Large intestine (tissue), 3 donors: Measurements from ENCODE around the gene AGAP3. TPM values are rescaled to one million over a fixed set of nuclear protein-coding genes. Genes with fewer than 3 reads are reported as not detected.
A peak's percentile ranks its signal among the peaks of the same experiment; 100 is the strongest.

Experiments
- DNase-seq, 2 donors: peaks; one replicate each; pipeline versions ENCODE4 v3.0.0 to v3.0.0-alpha.2; 2013
- H3K27ac ChIP-seq: one replicate; pipeline ENCODE4 v1.5.1; 2013; ENCODE audit warnings: low read length
- H3K27me3 ChIP-seq: 2 replicates; pipeline ENCODE4 v1.6.1; 2013; ENCODE audit warnings: low read length; ENCODE audit not compliant: control insufficient read depth, insufficient read depth
- H3K36me3 ChIP-seq: 2 replicates; pipeline ENCODE4 v1.6.1; 2013; ENCODE audit warnings: low read length; ENCODE audit not compliant: control insufficient read depth, insufficient read depth
- H3K4me1 ChIP-seq: one replicate; pipeline ENCODE4 v1.6.1; 2013; ENCODE audit warnings: low read length; ENCODE audit not compliant: control insufficient read depth, insufficient read depth
- H3K4me3 ChIP-seq: one replicate; pipeline ENCODE4 v1.5.1; 2013; ENCODE audit warnings: low read length
- H3K9me3 ChIP-seq: one replicate; pipeline ENCODE4 v1.6.1; 2013; ENCODE audit warnings: mild to moderate bottlenecking, low read depth, low read length, moderate library complexity; ENCODE audit not compliant: control insufficient read depth
- WGBS: methylation state at CpG from one replicate; pipeline ENCODE4 v1.1.5; 2013; ENCODE audit warnings: low lambda C conversion rate; ENCODE audit not compliant: insufficient coverage; 5-methylcytosine and 5-hydroxymethylcytosine counted together
- polyA plus RNA-seq: library from polyadenylated mRNA; unstranded; fragments of 120-200 nt; gene quantifications from one replicate; pipeline ENCODE4 v1.2.1, GENCODE V29; 2013

The AGAP3 gene
- polyA plus RNA-seq, 1 donor = 58.0 TPM

DNA sequence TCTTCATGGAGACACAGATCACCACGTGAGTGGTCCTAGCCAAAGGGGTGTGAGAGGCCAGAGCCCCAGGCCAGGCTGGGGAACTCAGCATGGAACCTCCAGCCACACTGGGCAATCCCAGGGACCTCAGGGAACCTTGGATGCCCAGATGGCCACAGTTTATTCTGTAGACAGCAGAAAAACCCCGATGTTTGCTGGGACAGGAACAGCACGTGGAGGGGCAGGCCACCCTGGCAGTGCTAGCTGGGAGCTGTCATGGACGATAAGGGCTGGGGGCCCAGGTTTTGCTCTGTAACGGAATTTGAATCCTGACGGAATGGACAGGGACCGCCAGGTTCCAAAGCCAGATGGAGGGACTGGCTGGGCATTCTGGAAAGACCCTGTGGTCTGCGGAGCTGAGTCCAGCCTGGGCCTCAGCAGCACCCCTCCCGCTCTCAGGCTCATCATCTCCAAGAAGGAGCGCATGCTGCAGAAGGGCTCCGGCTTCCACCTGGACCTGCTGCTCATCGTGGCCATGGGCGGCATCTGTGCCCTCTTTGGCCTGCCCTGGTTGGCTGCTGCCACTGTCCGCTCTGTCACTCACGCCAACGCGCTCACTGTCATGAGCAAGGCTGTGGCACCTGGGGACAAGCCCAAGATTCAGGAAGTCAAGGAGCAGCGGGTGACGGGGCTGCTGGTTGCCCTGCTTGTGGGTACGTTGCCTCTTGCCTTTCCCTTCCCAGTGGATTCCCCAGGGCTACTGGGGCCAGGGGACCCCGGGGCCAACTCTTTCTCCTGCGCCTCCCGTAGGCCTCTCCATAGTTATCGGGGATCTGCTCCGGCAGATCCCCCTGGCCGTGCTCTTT is 11.2 kb upstream of the AGAP3 start:
- peaks cover 71% of the 10 kb centered on the region for H3K36me3 ChIP-seq
- 100% methylated on average over 1 of the region's 26 CpGs for WGBS
- no peak overlapping the region for H3K27ac ChIP-seq
- no peaks in the 10 kb centered on the region for H3K9me3 ChIP-seq
- peaks cover 35% of the 10 kb centered on the region for H3K4me1 ChIP-seq
- no peak overlapping the region for H3K4me3 ChIP-seq
- no peak for DNase-seq
- H3K27me3 ChIP-seq = no peaks in the 10 kb centered on the region

DNA sequence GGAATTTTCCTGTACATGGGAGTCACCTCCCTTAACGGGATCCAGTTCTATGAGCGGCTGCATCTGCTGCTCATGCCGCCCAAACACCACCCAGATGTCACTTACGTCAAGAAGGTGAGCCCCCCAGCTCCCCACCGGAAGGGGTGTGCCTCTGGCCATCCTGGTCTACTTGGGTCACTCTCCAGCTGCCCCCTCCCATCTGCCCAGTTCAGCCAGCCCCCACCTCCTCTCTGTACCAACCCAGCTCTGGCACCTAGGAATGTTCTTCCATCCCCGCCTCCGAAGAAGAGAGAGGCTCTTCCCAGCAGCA is 10.7 kb upstream of the AGAP3 start:
- no peak overlapping the region for H3K4me3 ChIP-seq
- WGBS = no CpG with 5 or more reads among the region's 7 CpGs
- H3K27ac ChIP-seq = no peak overlapping the region
- H3K36me3 ChIP-seq = peaks cover 65% of the 10 kb centered on the region
- no peaks in the 10 kb centered on the region for H3K27me3 ChIP-seq
- H3K9me3 ChIP-seq = no peaks in the 10 kb centered on the region
- DNase-seq = no peak
- H3K4me1 ChIP-seq = peaks cover 35% of the 10 kb centered on the region

DNA sequence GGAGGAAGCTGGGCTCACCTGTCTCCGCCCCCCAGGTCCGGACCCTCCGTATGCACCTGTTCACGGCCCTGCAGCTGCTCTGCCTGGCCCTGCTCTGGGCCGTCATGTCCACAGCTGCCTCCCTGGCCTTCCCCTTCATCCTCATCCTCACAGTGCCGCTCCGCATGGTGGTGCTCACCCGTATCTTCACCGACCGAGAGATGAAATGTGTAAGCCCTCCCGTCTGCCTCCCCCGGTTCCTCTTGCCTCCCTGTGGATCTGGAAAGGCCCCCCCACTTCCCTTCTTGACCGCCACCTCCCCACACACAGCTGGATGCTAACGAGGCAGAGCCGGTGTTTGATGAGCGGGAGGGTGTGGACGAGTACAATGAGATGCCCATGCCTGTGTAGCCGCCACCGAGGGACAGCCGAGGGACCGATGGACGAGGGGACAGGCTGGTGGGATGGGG is 10.3 kb upstream of the AGAP3 start:
- DNase-seq = no peak
- Histone ChIP-seq H3K27ac (no peak overlapping the region), H3K36me3 (peaks cover 61% of the 10 kb centered on the region), H3K4me1 (peaks cover 37% of the 10 kb centered on the region), H3K9me3 (no peaks in the 10 kb centered on the region), H3K27me3 (no peaks in the 10 kb centered on the region), H3K4me3 (no peak overlapping the region)
- 100% methylated on average over 1 of the region's 22 CpGs for WGBS

DNA sequence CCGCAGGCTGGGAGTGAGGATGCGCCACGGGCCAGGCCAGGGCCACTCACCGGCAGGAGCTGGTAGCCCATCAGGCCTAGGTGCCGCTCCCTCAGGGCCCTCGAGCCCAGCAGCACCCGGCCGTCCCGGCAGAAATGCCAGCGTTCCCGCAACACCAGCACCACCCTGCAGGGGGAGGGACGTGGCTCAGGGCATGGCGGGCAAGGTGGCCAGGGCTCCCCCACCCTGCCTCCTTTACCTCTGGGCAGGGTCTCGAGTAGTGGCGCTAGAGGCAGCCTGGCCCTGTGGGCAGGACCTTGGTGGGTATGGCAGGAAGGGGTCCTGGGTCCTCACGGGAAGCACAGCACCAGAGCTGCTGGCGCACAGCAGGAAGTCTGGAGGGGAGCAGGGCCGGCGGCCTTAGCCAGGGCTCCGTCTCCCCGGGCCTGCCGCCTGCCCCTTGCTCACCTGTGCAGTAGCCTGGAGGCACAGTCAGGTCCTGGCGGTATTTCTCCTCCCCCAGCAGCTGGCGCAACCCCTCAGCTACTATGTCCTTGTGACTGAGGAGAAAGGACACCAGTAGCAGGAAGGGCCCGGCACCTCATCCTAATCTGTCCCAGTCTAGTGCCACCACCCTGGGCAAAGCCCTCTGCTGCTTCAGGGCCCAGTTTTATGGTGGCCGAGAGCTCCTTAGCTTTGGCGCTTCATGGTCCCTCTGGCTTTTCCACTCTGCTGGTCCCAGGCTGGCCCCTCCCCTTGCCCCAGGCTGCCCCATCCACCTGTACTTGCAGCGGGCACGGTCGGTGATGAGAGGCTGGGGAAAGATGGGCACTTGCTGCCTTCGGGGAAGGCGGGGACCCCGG is 9.2 kb upstream of the AGAP3 start:
- no peaks in the 10 kb centered on the region for H3K9me3 ChIP-seq
- peaks cover 50% of the 10 kb centered on the region for H3K36me3 ChIP-seq
- no peaks in the 10 kb centered on the region for H3K27me3 ChIP-seq
- DNase-seq = no peak
- H3K4me1 ChIP-seq = peaks cover 42% of the 10 kb centered on the region
- no peak overlapping the region for H3K4me3 ChIP-seq
- peak overlapping the region; percentile 69 for H3K27ac ChIP-seq
- WGBS = 100% methylated on average over 1 of the region's 33 CpGs

DNA sequence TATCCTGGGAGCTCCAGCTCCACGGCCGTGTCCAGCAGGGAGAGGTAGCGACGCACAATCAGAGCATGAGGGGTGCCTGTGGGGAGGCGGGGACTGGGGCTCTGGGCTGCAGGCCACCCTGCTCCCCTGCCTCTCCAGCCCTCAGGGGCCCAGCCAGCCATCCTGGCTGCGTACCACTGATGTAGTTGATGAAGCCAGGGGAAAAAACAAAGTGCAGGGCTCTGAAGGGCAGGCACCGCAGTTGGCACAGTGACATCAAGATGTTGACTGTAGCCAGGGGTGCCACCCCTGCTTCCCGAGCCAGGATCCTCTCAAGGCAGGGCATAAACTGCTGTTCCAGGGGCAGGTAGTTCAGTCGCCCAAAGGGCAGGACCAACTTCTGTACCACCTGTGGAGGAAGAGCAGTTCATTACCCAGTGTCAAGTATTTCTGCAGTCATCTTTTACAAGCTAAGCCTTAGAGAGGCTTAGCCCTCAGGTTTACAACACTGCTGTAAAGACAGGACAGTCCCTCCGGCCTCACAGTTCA is 8.5 kb upstream of the AGAP3 start:
- H3K4me1 ChIP-seq = peaks cover 48% of the 10 kb centered on the region
- peak in 1 of 2 donors; percentile 83 for DNase-seq
- no peaks in the 10 kb centered on the region for H3K27me3 ChIP-seq
- no CpG with 5 or more reads among the region's 10 CpGs for WGBS
- no peak overlapping the region for H3K4me3 ChIP-seq
- H3K9me3 ChIP-seq = no peaks in the 10 kb centered on the region
- H3K36me3 ChIP-seq = peaks cover 44% of the 10 kb centered on the region
- peak overlapping the region; percentile 69 for H3K27ac ChIP-seq

DNA sequence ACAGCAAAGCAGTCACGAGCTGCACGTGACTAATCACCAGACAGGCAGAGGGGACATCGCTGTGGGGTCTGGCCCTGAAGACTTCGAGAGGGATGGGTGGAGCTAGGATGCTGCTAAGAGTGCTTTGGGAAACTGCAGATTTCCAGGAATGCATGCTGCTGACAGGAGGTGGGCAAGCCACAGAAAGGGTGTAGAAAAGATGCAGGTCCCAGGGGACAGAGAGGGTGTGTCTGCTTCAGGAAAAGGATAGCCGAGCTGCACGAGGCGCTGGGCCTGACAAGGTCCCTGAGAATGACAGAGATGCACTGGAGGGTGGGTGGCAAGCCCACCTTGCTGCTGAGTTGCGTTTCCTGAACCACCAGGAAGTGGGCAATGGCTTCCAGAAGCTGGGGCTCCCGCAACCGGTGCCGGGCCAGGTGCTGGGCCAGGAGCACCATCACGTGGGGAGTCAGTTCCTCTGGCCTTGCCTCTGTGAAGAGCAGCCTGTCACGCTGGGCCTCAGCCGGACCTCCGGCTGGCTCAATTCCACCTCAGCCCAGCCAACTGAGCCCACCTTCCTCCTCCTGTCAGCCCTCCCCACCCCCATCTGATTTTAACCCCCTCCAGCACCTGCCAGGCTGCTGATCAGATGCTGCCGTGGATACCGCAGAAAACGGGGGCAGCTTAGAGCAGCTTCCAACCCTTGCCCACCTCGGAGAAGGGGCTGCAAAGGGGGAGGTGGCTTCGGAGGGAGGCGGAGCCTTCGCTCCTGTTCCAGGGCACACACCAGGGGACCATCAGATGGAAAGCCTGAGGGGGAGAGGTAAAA is 7.8 kb upstream of the AGAP3 start:
- Histone ChIP-seq H3K27me3 (no peaks in the 10 kb centered on the region), H3K9me3 (no peaks in the 10 kb centered on the region), H3K4me3 (no peak overlapping the region), H3K27ac (peak overlapping the region; percentile 69), H3K36me3 (peaks cover 41% of the 10 kb centered on the region), H3K4me1 (peaks cover 48% of the 10 kb centered on the region)
- DNase-seq = peak in 1 of 2 donors; percentile 86
- WGBS = no CpG with 5 or more reads among the region's 22 CpGs

DNA sequence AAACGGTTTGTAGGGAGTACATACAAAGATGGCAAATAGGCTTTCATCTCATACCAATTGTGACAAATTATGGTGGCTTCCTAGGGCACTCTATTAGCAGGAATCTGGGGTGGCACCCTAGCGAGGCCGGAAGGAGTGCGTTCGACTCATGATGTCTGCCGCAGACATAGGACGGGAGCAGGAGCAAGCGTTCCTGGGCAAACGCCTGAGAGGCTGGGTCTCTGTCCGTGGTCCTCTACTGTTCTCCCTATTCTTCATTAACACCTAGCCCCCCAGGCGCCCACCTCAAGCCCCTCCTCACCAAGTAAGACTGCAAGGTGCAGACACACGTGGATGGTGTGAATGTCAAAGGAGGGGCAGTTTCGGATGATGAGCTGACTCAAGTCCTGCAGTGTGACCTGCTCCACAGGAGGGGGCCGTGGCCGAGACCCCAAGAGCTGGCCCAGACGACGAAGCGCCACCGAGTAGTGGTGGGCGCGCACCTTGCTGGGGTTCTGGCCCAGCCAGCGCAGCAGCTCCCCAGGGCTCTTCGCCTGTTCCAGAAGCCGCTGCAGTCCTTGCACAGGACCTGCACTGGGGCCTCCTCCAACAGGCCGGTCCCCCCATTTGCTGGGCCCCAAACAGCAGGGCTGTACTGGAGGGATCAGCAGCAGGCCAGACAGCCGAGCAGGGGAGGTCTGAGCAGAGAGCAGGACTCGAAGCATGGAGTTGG is 6.9 kb upstream of the AGAP3 start:
- peak overlapping the region; percentile 98 for H3K4me3 ChIP-seq
- H3K27ac ChIP-seq = peak overlapping the region; percentile 87
- H3K4me1 ChIP-seq = peaks cover 52% of the 10 kb centered on the region
- no peaks in the 10 kb centered on the region for H3K27me3 ChIP-seq
- H3K9me3 ChIP-seq = no peaks in the 10 kb centered on the region
- H3K36me3 ChIP-seq = peaks cover 32% of the 10 kb centered on the region
- DNase-seq = no peak
- no CpG with 5 or more reads among the region's 27 CpGs for WGBS

DNA sequence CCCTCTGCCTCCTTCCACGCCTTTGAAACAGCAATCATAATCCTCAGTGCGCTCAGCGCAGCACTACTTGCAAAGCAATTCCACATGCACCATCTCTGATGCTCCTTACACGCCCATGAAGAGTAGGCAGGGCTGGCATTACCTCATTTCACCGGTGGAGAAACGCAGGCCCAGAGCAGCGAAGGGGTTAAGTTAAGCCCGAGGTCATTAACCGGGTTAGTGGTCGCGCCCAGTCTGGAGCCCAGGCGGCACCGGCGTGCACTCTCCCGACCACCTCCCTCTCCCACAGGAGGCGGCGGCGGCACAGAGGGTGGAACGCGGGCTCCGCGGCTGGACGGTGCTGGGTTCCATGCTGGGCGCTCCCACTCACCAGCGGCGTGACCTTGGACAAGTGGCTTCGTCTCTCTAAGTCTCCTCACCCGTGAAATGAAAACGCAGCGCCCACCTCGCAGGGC is 6.2 kb upstream of the AGAP3 start:
- no CpG with 5 or more reads among the region's 31 CpGs for WGBS
- peak in 1 of 2 donors; percentile 61 for DNase-seq
- Histone ChIP-seq H3K4me3 (peak overlapping the region; percentile 98), H3K4me1 (peaks cover 52% of the 10 kb centered on the region), H3K27ac (peak overlapping the region; percentile 87), H3K9me3 (no peaks in the 10 kb centered on the region), H3K36me3 (peaks cover 24% of the 10 kb centered on the region), H3K27me3 (no peaks in the 10 kb centered on the region)

DNA sequence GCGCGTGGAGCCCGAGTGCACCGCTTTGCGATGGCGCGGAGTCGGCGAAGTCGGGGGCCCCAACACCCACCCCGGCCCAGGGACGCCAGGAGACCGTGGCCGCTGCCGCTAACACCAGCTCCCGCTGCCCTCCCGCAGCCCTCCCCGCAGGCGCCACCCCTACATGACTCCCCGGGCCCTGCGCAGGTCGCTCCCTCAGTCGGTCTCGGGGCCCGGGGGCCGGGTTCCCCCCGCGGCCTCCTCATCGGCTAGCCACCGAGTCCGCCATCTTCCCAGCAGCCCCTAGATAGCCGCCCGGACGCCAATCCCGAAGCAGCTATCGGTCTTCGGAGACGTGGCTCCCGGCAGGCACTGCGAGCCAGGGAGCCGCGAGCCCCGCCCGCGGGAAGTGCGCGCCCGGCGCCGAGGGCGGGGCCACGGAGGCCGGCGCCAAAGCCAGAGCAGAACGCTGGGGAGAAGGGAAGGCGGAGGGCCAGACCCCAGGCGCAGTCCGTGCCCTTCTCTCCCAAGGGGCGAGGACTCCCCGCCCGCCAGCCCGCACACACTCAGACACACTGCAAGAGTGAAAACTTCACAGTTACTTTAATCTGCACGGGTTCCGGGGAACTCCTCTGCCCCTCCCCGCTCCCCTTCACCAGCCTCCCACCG is 5.6 kb upstream of the AGAP3 start, which contains the start of gene FASTK:
TSS of gene FASTK (minus strand) at position 288 of the 648 bp plus-strand sequence. CDS start at position 245, 43 bp downstream.
- no CpG with 5 or more reads among the region's 66 CpGs for WGBS
- Histone ChIP-seq H3K27me3 (no peaks in the 10 kb centered on the region), H3K4me1 (peaks cover 55% of the 10 kb centered on the region), H3K9me3 (no peaks in the 10 kb centered on the region), H3K36me3 (peaks cover 19% of the 10 kb centered on the region), H3K27ac (peak within 1 kb of the TSS; percentile 96), H3K4me3 (peak within 1 kb of the TSS; percentile 98)
- peak; percentile 93 to 96 for DNase-seq
